Measurements from ENCODE around the gene IMPA2.
"Not testable (repeated sequence)": the region's sequence is repeated elsewhere in the genome, so short reads cannot be mapped to it uniquely, and the experiment has no call there.

The IMPA2 gene

GRCh38 chr18:11969904-11970835 is 11.1 kb upstream of the IMPA2 start:
- no peak for TF ChIP-seq CTCF (conservative IDR thresholded peaks at IDR 0.05; ENCODE audit: low read depth, low read length)
- DNase-seq (ENCODE audit: low read depth), result no peak
- H3K4me3 ChIP-seq (ENCODE audit: low read length), result no peak overlapping the region

GRCh38 chr18:11970836-11971226 is 10.5 kb upstream of the IMPA2 start:
- not testable (repeated sequence) for H3K4me3 ChIP-seq (ENCODE audit: low read length)

GRCh38 chr18:11972371-11973174 is 8.7 kb upstream of the IMPA2 start:
- no peak for TF ChIP-seq CTCF (conservative IDR thresholded peaks at IDR 0.05; ENCODE audit: low read depth, low read length)
- no peak overlapping the region for H3K4me3 ChIP-seq (ENCODE audit: low read length)
- no peak for DNase-seq (ENCODE audit: low read depth)

More at GRCh38 chr18:11970836-11971226, 10.5 kb upstream of the IMPA2 start:
- DNase-seq (ENCODE audit: low read depth), result not testable (repeated sequence)

GRCh38 chr18:11974741-11975325 is 6.5 kb upstream of the IMPA2 start:
- DNase-seq (ENCODE audit: low read depth), result no peak
- TF ChIP-seq CTCF (conservative IDR thresholded peaks at IDR 0.05; ENCODE audit: low read depth, low read length), result no peak
- H3K4me3 ChIP-seq (ENCODE audit: low read length), result no peak overlapping the region

- DNase-seq (ENCODE audit: low read depth), result no peak
- no peak for TF ChIP-seq CTCF (conservative IDR thresholded peaks at IDR 0.05; ENCODE audit: low read depth, low read length)
- no peak overlapping the region for H3K4me3 ChIP-seq (ENCODE audit: low read length)
These were observed 5.6 kb upstream of the IMPA2 start for GRCh38 chr18:11975723-11976122.

- no peak for DNase-seq (ENCODE audit: low read depth)
- H3K4me3 ChIP-seq (ENCODE audit: low read length), result no peak overlapping the region
- TF ChIP-seq CTCF (conservative IDR thresholded peaks at IDR 0.05; ENCODE audit: low read depth, low read length), result no peak
These were observed 4.8 kb upstream of the IMPA2 start for GRCh38 chr18:11976315-11977152.

GRCh38 chr18:11977153-11977466 is 4.2 kb upstream of the IMPA2 start:
- TF ChIP-seq CTCF (conservative IDR thresholded peaks at IDR 0.05; ENCODE audit: low read depth, low read length), result no peak
- H3K4me3 ChIP-seq (ENCODE audit: low read length), result no peak overlapping the region
- no peak for DNase-seq (ENCODE audit: low read depth)

Data from retinal pigment epithelial cell (primary cell).